Upper lobe of right lung (tissue), 1 donor: ENCODE measurements around the gene CMIP. TPM values are rescaled to one million over a fixed set of nuclear protein-coding genes. Genes with fewer than 3 reads are reported as not detected.

Experiments used
- ATAC-seq: fragments of 200-7000 bp; cut with Tn5 transposase; one replicate; pipeline ENCODE4 v1.9.1; 2020; ENCODE audit warnings: mild to moderate bottlenecking, moderate library complexity
- DNase-seq: peaks from one replicate; pipeline ENCODE4 v3.0.0-alpha.2; 2020
- H3K27ac ChIP-seq: fragments of 200-600 bp; one replicate; pipeline ENCODE4 v1.8.0; 2022
- H3K27me3 ChIP-seq: fragments of 200-600 bp; one replicate; pipeline ENCODE4 v1.8.0; 2022; ENCODE audit warnings: mild to moderate bottlenecking
- H3K36me3 ChIP-seq: fragments of 200-600 bp; one replicate; pipeline ENCODE4 v1.8.0; 2022
- H3K4me1 ChIP-seq: fragments of 200-600 bp; one replicate; pipeline ENCODE4 v1.8.0; 2022
- H3K4me3 ChIP-seq: fragments of 200-600 bp; one replicate; pipeline ENCODE4 v1.8.0; 2022; ENCODE audit warnings: mild to moderate bottlenecking
- H3K9me3 ChIP-seq: fragments of 200-600 bp; one replicate; pipeline ENCODE4 v1.8.0; 2022
- CTCF ChIP-seq: fragments of 200-600 bp; IDR thresholded peaks from one replicate; pipeline ENCODE4 v1.8.0; 2022; ENCODE audit warnings: antibody characterized with exemption
- intact Hi-C: fragments of 100-400 bp; cut with DNase I; formaldehyde crosslinking; loops from one replicate; pipeline ENCODE4 v1.11.0; 2022
- total RNA-seq: library from RNA; stranded (reverse); fragmentation: NEBNext Ultra II Directional; extraction: Animal tissue kit (Norgen Biotek cat#: 25700); gene quantifications from one replicate; pipeline ENCODE4 v1.2.1, GENCODE V29; 2021
- donor health status: DM: no; HTN: yes; CAD: no; lungs with severe emphysema.

Gene CMIP
- total RNA-seq, 1 donor from 2014 or later = 73.8 TPM

GRCh38 chr16:81665588-81665987 lies 221.0 kb downstream of the CMIP start:
- H3K9me3 ChIP-seq = no peaks in the 10 kb centered on the region
- no peak for DNase-seq
- ATAC-seq = no peak
- no peak overlapping the region for H3K4me3 ChIP-seq
- H3K36me3 ChIP-seq = peaks cover 57% of the 10 kb centered on the region
- H3K4me1 ChIP-seq = no peaks in the 10 kb centered on the region
- H3K27me3 ChIP-seq = no peaks in the 10 kb centered on the region
- H3K27ac ChIP-seq = no peak overlapping the region
- intact Hi-C loops = no loop called here
- TF ChIP-seq CTCF = no peak

- no peaks in the 10 kb centered on the region for H3K27me3 ChIP-seq
- H3K4me3 ChIP-seq = no peak overlapping the region
- ATAC-seq = peak; percentile 55
- peaks cover 57% of the 10 kb centered on the region for H3K36me3 ChIP-seq
- intact Hi-C loops = no loop called here
- H3K4me1 ChIP-seq = no peaks in the 10 kb centered on the region
- no peak for DNase-seq
- no peaks in the 10 kb centered on the region for H3K9me3 ChIP-seq
- H3K27ac ChIP-seq = no peak overlapping the region
- no peak for TF ChIP-seq CTCF
Measured at GRCh38 chr16:81666113-81666512, 221.5 kb downstream of the CMIP start.

GRCh38 chr16:81668243-81669097 lies 223.9 kb downstream of the CMIP start:
- ATAC-seq = peak; percentile 6

GRCh38 chr16:81669473-81670350 lies 225.1 kb downstream of the CMIP start:
- no peak overlapping the region for H3K27ac ChIP-seq
- intact Hi-C loops = no loop called here
- no peaks in the 10 kb centered on the region for H3K27me3 ChIP-seq
- TF ChIP-seq CTCF = no peak
- ATAC-seq (no peak), DNase-seq (no peak)
- no peaks in the 10 kb centered on the region for H3K4me1 ChIP-seq
- peaks cover 56% of the 10 kb centered on the region for H3K36me3 ChIP-seq
- H3K9me3 ChIP-seq = no peaks in the 10 kb centered on the region
- no peak overlapping the region for H3K4me3 ChIP-seq

More at GRCh38 chr16:81668243-81669097, 223.9 kb downstream of the CMIP start:
- no peak for TF ChIP-seq CTCF
- H3K9me3 ChIP-seq = no peaks in the 10 kb centered on the region
- no peak overlapping the region for H3K4me3 ChIP-seq
- peaks cover 55% of the 10 kb centered on the region for H3K36me3 ChIP-seq
- no peaks in the 10 kb centered on the region for H3K4me1 ChIP-seq
- no peaks in the 10 kb centered on the region for H3K27me3 ChIP-seq
- no peak for DNase-seq
- intact Hi-C loops = no loop called here
- H3K27ac ChIP-seq = no peak overlapping the region

GRCh38 chr16:81671738-81672597 lies 227.4 kb downstream of the CMIP start:
- no peak for TF ChIP-seq CTCF
- DNase-seq (no peak), ATAC-seq (no peak)
- no peaks in the 10 kb centered on the region for H3K27me3 ChIP-seq
- H3K27ac ChIP-seq = no peak overlapping the region
- intact Hi-C loops = no loop called here
- H3K4me3 ChIP-seq = no peak overlapping the region
- no peaks in the 10 kb centered on the region for H3K4me1 ChIP-seq
- no peaks in the 10 kb centered on the region for H3K9me3 ChIP-seq
- peaks cover 57% of the 10 kb centered on the region for H3K36me3 ChIP-seq
